Measurements from ENCODE around the gene TAF11L12. TPM values are rescaled to one million over a fixed set of nuclear protein-coding genes. Genes with fewer than 3 reads are reported as not detected.
"Not testable (repeated sequence)": the region's sequence is repeated elsewhere in the genome, so short reads cannot be mapped to it uniquely, and the experiment has no call there.

Gene TAF11L12
- total RNA-seq, 3 donors from 2014 or later = not detected

- H3K36me3 ChIP-seq = no peaks in the 10 kb centered on the region
- H3K27me3 ChIP-seq = no peaks in the 10 kb centered on the region
- H3K4me3 ChIP-seq = no peak overlapping the region
- TF ChIP-seq POLR2AphosphoS5 (IDR thresholded peaks at IDR 0.05) = no peak
- TF ChIP-seq CTCF (IDR thresholded peaks at IDR 0.05) = no peak
- TF ChIP-seq POLR2A (IDR thresholded peaks at IDR 0.05) = no peak
- intact Hi-C loops (cut with DNase I; ENCODE audit: low total_unique reads) = no loop called here
- H3K4me1 ChIP-seq = no peaks in the 10 kb centered on the region
- DNase-seq (ENCODE audit: low spot score in 2 of 2) = no peak
- H3K9me3 ChIP-seq = no peaks in the 10 kb centered on the region
- H3K27ac ChIP-seq = no peak overlapping the region
Observed at GRCh38 chr5:17614872-17615605, 4.8 kb downstream of the TAF11L12 start.

- H3K9me3 ChIP-seq = no peaks in the 10 kb centered on the region
- H3K4me1 ChIP-seq = no peaks in the 10 kb centered on the region
- no peak for TF ChIP-seq CTCF (IDR thresholded peaks at IDR 0.05)
- TF ChIP-seq POLR2A (IDR thresholded peaks at IDR 0.05) = no peak
- no peak for TF ChIP-seq POLR2AphosphoS5 (IDR thresholded peaks at IDR 0.05)
- no peak for DNase-seq (ENCODE audit: low spot score in 2 of 2)
- no peak overlapping the region for H3K27ac ChIP-seq
- no peak overlapping the region for H3K4me3 ChIP-seq
- no peaks in the 10 kb centered on the region for H3K27me3 ChIP-seq
- intact Hi-C loops (cut with DNase I; ENCODE audit: low total_unique reads) = no loop called here
- no peaks in the 10 kb centered on the region for H3K36me3 ChIP-seq
Observed at GRCh38 chr5:17619354-17619753, 9.2 kb downstream of the TAF11L12 start.

DNA sequence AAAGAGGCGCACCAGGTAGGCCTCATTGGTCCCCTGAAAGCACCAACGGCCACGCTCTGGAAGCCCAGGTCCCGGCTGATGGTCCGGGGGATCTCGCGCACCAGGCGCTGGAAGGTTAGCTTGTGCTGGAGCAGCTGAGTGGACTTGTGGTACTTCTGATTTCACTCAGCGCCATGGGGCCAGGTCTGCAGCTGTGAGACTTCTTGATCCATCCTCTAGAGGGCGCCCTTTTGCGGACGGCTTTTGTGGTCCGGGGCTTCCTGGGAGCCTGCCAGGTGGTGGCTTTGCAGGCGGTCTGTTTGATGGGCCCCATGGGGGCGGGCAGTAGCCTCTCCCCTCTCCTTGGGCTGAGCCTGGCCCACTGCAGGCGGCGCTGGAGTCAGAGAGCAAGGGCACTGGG is 10.4 kb downstream of the TAF11L12 start:
- TF ChIP-seq POLR2A (IDR thresholded peaks at IDR 0.05) (no peak), POLR2AphosphoS5 (IDR thresholded peaks at IDR 0.05) (no peak), CTCF (IDR thresholded peaks at IDR 0.05) (no peak)
- H3K9me3 ChIP-seq = no peaks in the 10 kb centered on the region
- intact Hi-C loops (cut with DNase I; ENCODE audit: low total_unique reads) = no loop called here
- no peak overlapping the region for H3K4me3 ChIP-seq
- DNase-seq (ENCODE audit: low spot score in 2 of 2) = no peak
- no peaks in the 10 kb centered on the region for H3K27me3 ChIP-seq
- no peaks in the 10 kb centered on the region for H3K36me3 ChIP-seq
- H3K4me1 ChIP-seq = no peaks in the 10 kb centered on the region
- H3K27ac ChIP-seq = no peak overlapping the region

DNA sequence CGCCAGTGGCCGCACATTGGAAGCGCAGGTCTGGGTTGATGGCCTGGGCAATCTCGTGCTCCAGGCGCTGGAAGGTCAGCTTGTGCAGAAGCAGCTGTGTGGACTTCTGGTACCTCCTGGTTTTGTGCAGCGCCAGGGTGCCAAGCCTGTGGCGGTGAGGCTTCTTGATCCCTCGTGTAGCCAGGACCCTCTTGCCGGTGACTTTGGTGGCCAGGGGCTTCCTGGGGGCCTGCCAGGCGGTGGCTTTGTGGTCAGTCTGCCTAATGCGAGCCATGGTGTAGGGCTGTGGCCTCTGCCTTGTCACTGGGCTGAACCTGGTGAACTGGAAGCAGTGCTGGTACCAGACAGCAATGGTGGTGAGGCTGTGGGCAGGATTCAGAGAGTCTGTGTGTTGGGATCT is 15.5 kb downstream of the TAF11L12 start:
- intact Hi-C loops (cut with DNase I; ENCODE audit: low total_unique reads) = no loop called here
- Histone ChIP-seq H3K27me3 (no peaks in the 10 kb centered on the region), H3K27ac (no peak overlapping the region), H3K4me1 (no peaks in the 10 kb centered on the region), H3K4me3 (no peak overlapping the region), H3K36me3 (no peaks in the 10 kb centered on the region), H3K9me3 (no peaks in the 10 kb centered on the region)
- DNase-seq (ENCODE audit: low spot score in 2 of 2) = no peak
- TF ChIP-seq POLR2AphosphoS5 (IDR thresholded peaks at IDR 0.05) (no peak), POLR2A (IDR thresholded peaks at IDR 0.05) (no peak), CTCF (IDR thresholded peaks at IDR 0.05) (no peak)

GRCh38 chr5:17631788-17632187 is 21.6 kb downstream of the TAF11L12 start, which contains the start of gene TAF11L13:
Gene TAF11L13, plus strand, starts transcription at chr5:17632088.
- H3K36me3 ChIP-seq; DNase-seq (ENCODE audit: low spot score in 2 of 2); H3K27ac ChIP-seq; H3K4me3 ChIP-seq; H3K9me3 ChIP-seq; H3K27me3 ChIP-seq; H3K4me1 ChIP-seq; intact Hi-C loops (cut with DNase I; ENCODE audit: low total_unique reads): not testable (repeated sequence)

Measured in breast epithelium (tissue), 4 donors.